Tibial nerve (tissue), 4 donors: ENCODE results near the gene CHST13. TPM values are rescaled to one million over a fixed set of nuclear protein-coding genes. Genes with fewer than 3 reads are reported as not detected.

Experiments used
- DNase-seq, 2 donors: peaks; one replicate each; pipeline ENCODE4 v3.0.0-alpha.2; 2019; ENCODE audit warnings: low spot score in 2 of 2
- H3K27ac ChIP-seq, 4 donors: fragments of 200-600 bp; sonication (generic) in 3 of 4; one replicate each; pipeline ENCODE4 v1.5.1; 2017 to 2019; ENCODE audit warnings: mild to moderate bottlenecking in 1 of 4
- H3K27me3 ChIP-seq, 2 donors: fragments of 200-600 bp; sonication (generic) in 1 of 2; one replicate each; pipeline versions ENCODE4 v1.5.1 to v1.6.0; 2017 to 2019
- H3K36me3 ChIP-seq, 3 donors: fragments of 200-600 bp; sonication (generic); one replicate each; pipeline ENCODE4 v1.5.1; 2018 to 2019
- H3K4me1 ChIP-seq, 4 donors: fragments of 200-600 bp; sonication (generic) in 3 of 4; one replicate each; pipeline ENCODE4 v1.5.1; 2017 to 2019
- H3K4me3 ChIP-seq, 4 donors: fragments of 200-600 bp; sonication (generic) in 3 of 4; one replicate each; pipeline ENCODE4 v1.5.1; 2017 to 2019; ENCODE audit warnings: mild to moderate bottlenecking in 1 of 4, moderate library complexity in 1 of 4
- H3K9me3 ChIP-seq, 4 donors: fragments of 200-600 bp; sonication (generic) in 3 of 4; one replicate each; pipeline ENCODE4 v1.5.1; 2017 to 2019
- CTCF ChIP-seq, 5 experiments: fragments of 200-600 bp in 3 of 5; fragments of 450-650 bp in 2 of 5; sonication (generic) in 3 of 5; IDR thresholded peaks; one replicate each; pipeline ENCODE4 v1.5.1; 2016 to 2019; ENCODE audit warnings: antibody characterized with exemption in 5 of 5, mild to moderate bottlenecking in 3 of 5, moderate library complexity in 2 of 5
- EP300 ChIP-seq, 2 donors: sonication (generic); formaldehyde crosslinking; IDR thresholded peaks; one replicate each; pipeline ENCODE4 v1.6.1; 2017; ENCODE audit warnings: antibody characterized with exemption in 2 of 2, mild to moderate bottlenecking in 1 of 2
- POLR2A ChIP-seq, 2 donors: fragments of 450-650 bp; IDR thresholded peaks; one replicate each; pipeline ENCODE4 v1.6.1; 2017; ENCODE audit warnings: antibody characterized with exemption in 2 of 2, mild to moderate bottlenecking in 2 of 2, moderate library complexity in 2 of 2
- WGBS, 2 donors: methylation state at CpG; one replicate each; pipeline ENCODE4 v1.1.5; 2018; 5-methylcytosine and 5-hydroxymethylcytosine counted together
- total RNA-seq, 4 donors: library from RNA; depleted of rRNA; stranded (reverse); fragments of >200 nt; gene quantifications; one replicate each; pipeline ENCODE4 v1.1.0, GENCODE V29; 2016

CHST13 gene
- total RNA-seq, 4 donors from 2014 or later: 1.0 to 7.2 (median 1.1) TPM; not detected in 1

GRCh38 chr3:126552688-126553283 lies 28.8 kb downstream of the CHST13 start:
- Histone ChIP-seq H3K27me3 (no peaks in the 10 kb centered on the region), H3K9me3 (no peaks in the 10 kb centered on the region), H3K4me3 (no peak overlapping the region), H3K4me1 (peaks cover 0 to 7% (median 0%) of the 10 kb centered on the region in 4 donors), H3K36me3 (no peaks in the 10 kb centered on the region), H3K27ac (no peak overlapping the region)
- no peak for TF ChIP-seq EP300 (IDR thresholded peaks at IDR 0.05)
- no peak for TF ChIP-seq CTCF (IDR thresholded peaks at IDR 0.05)
- no peak for TF ChIP-seq POLR2A (IDR thresholded peaks at IDR 0.05)
- WGBS, 2 donors: 74 to 90% methylated on average over 6 to 8 of the region's 14 CpGs
- DNase-seq: no peak

- Histone ChIP-seq H3K36me3 (no peaks in the 10 kb centered on the region), H3K27me3 (no peaks in the 10 kb centered on the region), H3K4me1 (peaks cover 0 to 7% (median 0%) of the 10 kb centered on the region in 4 donors), H3K9me3 (no peaks in the 10 kb centered on the region), H3K27ac (no peak overlapping the region), H3K4me3 (no peak overlapping the region)
- no peak for DNase-seq
- 77 to 83% methylated on average over 17 to 18 of the region's 19 CpGs for WGBS, 2 donors
- TF ChIP-seq POLR2A (IDR thresholded peaks at IDR 0.05): no peak
- no peak for TF ChIP-seq CTCF (IDR thresholded peaks at IDR 0.05)
These were observed 29.5 kb downstream of the CHST13 start for GRCh38 chr3:126553284-126554084.

GRCh38 chr3:126554560-126555525 lies 30.9 kb downstream of the CHST13 start:
- no peaks in the 10 kb centered on the region for H3K36me3 ChIP-seq
- no peaks in the 10 kb centered on the region for H3K9me3 ChIP-seq
- DNase-seq: no peak
- H3K27me3 ChIP-seq: no peaks in the 10 kb centered on the region
- H3K4me3 ChIP-seq: no peak overlapping the region
- no peak overlapping the region for H3K27ac ChIP-seq
- H3K4me1 ChIP-seq: peaks cover 0 to 7% (median 0%) of the 10 kb centered on the region in 4 donors
- no peak for TF ChIP-seq CTCF (IDR thresholded peaks at IDR 0.05)
- no peak for TF ChIP-seq POLR2A (IDR thresholded peaks at IDR 0.05)
- no peak for TF ChIP-seq EP300 (IDR thresholded peaks at IDR 0.05)
- 88 to 96% methylated on average over 12 to 19 of the region's 19 CpGs for WGBS, 2 donors

- no peak overlapping the region for H3K4me3 ChIP-seq
- no peak overlapping the region for H3K27ac ChIP-seq
- no peak for DNase-seq
- no peak for TF ChIP-seq CTCF (IDR thresholded peaks at IDR 0.05)
- TF ChIP-seq POLR2A (IDR thresholded peaks at IDR 0.05): no peak
- TF ChIP-seq EP300 (IDR thresholded peaks at IDR 0.05): no peak
- no peaks in the 10 kb centered on the region for H3K36me3 ChIP-seq
- no peaks in the 10 kb centered on the region for H3K27me3 ChIP-seq
- no peaks in the 10 kb centered on the region for H3K9me3 ChIP-seq
- WGBS, 2 donors: 72% methylated on average over 9 to 10 of the region's 10 CpGs
- H3K4me1 ChIP-seq: peaks cover 0 to 7% (median 0%) of the 10 kb centered on the region in 4 donors
These were observed 32.1 kb downstream of the CHST13 start for GRCh38 chr3:126555795-126556636.
